Epithelial cell of prostate (primary cell): ENCODE measurements around the gene FAM89B.

ENCODE experiments used
- DNase-seq: peaks from one replicate; pipeline ENCODE4 v3.0.0-alpha.2; 2011; ENCODE audit warnings: low read depth, low spot score
- H3K27ac ChIP-seq: fragments of 450-650 bp; 2 replicates; pipeline ENCODE4 v1.5.1; 2017; ENCODE audit warnings: mild to moderate bottlenecking

The FAM89B gene

GRCh38 chr11:65599955-65600246 is 27.6 kb downstream of the FAM89B start:
- H3K27ac ChIP-seq: no peak overlapping the region
- DNase-seq: no peak

GRCh38 chr11:65604258-65604657 is 31.9 kb downstream of the FAM89B start:
- no peak overlapping the region for H3K27ac ChIP-seq
- DNase-seq: no peak

- no peak for DNase-seq
- H3K27ac ChIP-seq: no peak overlapping the region
These were observed 34.7 kb downstream of the FAM89B start for GRCh38 chr11:65606876-65607613.

GRCh38 chr11:65607614-65608426 is 35.5 kb downstream of the FAM89B start:
- no peak for DNase-seq
- H3K27ac ChIP-seq: no peak overlapping the region

GRCh38 chr11:65609229-65609628 is 36.9 kb downstream of the FAM89B start:
- DNase-seq: no peak
- no peak overlapping the region for H3K27ac ChIP-seq

- H3K27ac ChIP-seq: no peak overlapping the region
- DNase-seq: no peak
These were observed 37.3 kb downstream of the FAM89B start for GRCh38 chr11:65609665-65610064.

GRCh38 chr11:65610404-65610803 is 38.1 kb downstream of the FAM89B start:
- no peak for DNase-seq
- no peak overlapping the region for H3K27ac ChIP-seq

- H3K27ac ChIP-seq: no peak overlapping the region
- DNase-seq: no peak
These were observed 38.9 kb downstream of the FAM89B start for GRCh38 chr11:65611028-65611757.

GRCh38 chr11:65611758-65612603 is 39.6 kb downstream of the FAM89B start:
- DNase-seq: no peak
- no peak overlapping the region for H3K27ac ChIP-seq

GRCh38 chr11:65612691-65613090 is 40.4 kb downstream of the FAM89B start:
- H3K27ac ChIP-seq: no peak overlapping the region
- no peak for DNase-seq

- no peak for DNase-seq
- H3K27ac ChIP-seq: peak overlapping the region; percentile 93
These were observed 41.0 kb downstream of the FAM89B start for GRCh38 chr11:65613091-65613928.

GRCh38 chr11:65615229-65615949 is 43.1 kb downstream of the FAM89B start, which contains the start of gene PCNX3:
PCNX3 (plus strand) TSS chr11:65615776; CDS start chr11:65616312, 536 bp downstream.
- H3K27ac ChIP-seq: peak within 1 kb of the TSS; percentile 93
- DNase-seq: peak; percentile 99

- DNase-seq: no peak
- peak overlapping the region; percentile 93 for H3K27ac ChIP-seq
These were observed 43.7 kb downstream of the FAM89B start for GRCh38 chr11:65615950-65616574.

- peak overlapping the region; percentile 93 for H3K27ac ChIP-seq
- no peak for DNase-seq
These were observed 44.2 kb downstream of the FAM89B start for GRCh38 chr11:65616575-65617001.

GRCh38 chr11:65617136-65617850 is 45.0 kb downstream of the FAM89B start:
- peak overlapping the region; percentile 93 for H3K27ac ChIP-seq
- DNase-seq: no peak

- H3K27ac ChIP-seq: no peak overlapping the region
- no peak for DNase-seq
These were observed 45.8 kb downstream of the FAM89B start for GRCh38 chr11:65617990-65618751.

- H3K27ac ChIP-seq: no peak overlapping the region
These were observed 46.4 kb downstream of the FAM89B start for GRCh38 chr11:65618763-65619162.

More at GRCh38 chr11:65618763-65619162, 46.4 kb downstream of the FAM89B start:
- DNase-seq: no peak
